HG02885 (cell line): Measurements from ENCODE around the gene TWF2.

ENCODE experiments used
- ATAC-seq: cut with Tn5 transposase; IDR thresholded peaks from one replicate; pipeline ENCODE4 v1.9.1; 2021; ENCODE audit warnings: mild to moderate bottlenecking; ENCODE audit not compliant: unreplicated experiment, poor library complexity

TWF2 gene

GRCh38 chr3:52226229-52226817 lies 12.6 kb downstream of the TWF2 start:
- peak; percentile 24 for ATAC-seq

DNA sequence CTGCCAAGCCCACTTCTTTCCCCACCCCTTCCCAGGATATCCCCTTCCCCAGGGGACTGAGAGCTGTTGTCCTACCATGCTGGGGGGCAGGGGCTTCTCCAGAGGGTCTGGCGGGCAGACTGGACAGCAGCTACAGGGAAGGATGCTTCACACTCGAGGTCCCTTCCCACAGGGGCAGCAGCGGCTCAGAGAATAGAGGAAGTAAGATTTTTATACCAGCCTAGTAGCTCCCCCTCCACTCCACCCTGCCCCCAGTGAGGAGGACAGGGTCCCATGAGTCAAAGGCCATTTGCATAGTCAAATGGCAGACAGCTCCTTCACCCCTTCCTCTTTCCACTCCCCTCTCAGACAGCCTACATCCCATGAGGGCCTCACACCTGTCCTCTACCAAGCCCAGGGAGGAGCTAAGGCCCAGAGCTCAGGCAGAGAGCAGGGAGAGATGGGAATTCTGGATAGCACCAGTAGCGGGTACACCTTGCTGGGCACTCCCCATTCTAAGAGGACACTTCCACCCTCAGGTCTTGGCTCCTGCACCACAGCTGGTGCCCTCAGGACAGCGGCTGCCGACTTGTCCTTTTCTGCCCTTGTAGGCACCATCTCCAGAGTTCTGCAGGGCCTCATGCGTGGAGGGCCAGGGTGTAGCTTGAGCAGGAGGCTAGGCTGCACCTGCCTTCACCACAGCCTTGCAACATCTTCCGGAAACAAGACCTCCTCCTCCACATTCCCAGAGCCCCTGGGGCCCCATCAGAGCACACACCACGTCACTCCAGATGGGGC lies 13.3 kb downstream of the TWF2 start, which contains the start of gene TLR9:
TSS of gene TLR9 (minus strand) at position 194 of the 777 bp plus-strand sequence. CDS start at position 78, 116 bp downstream.
- peak; percentile 82 for ATAC-seq

- ATAC-seq, result no peak
Observed at GRCh38 chr3:52223449-52224408, 15.2 kb downstream of the TWF2 start.

- no peak for ATAC-seq
Observed at GRCh38 chr3:52222319-52223221, 16.4 kb downstream of the TWF2 start.

DNA sequence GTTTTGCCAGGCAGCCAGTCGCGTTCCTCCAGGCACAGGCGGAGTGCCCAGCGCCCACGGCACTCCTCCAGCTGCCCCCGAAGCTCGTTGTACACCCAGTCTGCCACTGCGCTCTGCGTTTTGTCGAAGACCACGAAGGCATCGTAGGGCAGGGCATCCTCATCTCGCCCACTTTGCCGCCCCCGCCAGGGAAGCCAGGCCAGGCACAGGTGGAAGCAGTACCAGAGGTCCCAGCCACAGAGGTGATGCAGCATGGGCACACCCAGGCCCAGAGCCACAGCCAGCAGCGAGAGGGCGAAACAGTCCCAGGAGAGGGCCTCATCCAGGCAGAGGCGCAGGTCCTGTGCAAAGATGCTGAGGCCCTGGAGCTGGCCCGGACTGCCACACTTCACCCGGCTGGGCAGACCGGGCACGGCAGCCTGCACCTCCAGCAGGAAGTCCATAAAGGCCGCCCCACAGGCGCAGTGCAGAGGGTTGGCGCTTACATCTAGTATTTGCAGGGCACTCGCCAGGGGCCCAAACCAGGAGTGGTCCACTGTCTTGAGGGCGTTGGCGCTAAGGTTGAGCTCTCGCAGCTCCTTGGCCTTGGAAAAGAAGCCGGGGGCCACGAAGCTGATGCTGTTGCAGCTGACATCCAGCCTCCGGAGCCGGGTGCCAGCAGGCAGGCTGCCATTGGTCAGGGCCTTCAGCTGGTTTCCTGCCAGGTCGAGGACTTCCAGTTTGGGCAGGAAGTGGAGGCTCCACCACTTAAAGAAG lies 17.2 kb downstream of the TWF2 start:
- ATAC-seq, result no peak

- no peak for ATAC-seq
Observed at GRCh38 chr3:52221141-52221562, 17.8 kb downstream of the TWF2 start.

DNA sequence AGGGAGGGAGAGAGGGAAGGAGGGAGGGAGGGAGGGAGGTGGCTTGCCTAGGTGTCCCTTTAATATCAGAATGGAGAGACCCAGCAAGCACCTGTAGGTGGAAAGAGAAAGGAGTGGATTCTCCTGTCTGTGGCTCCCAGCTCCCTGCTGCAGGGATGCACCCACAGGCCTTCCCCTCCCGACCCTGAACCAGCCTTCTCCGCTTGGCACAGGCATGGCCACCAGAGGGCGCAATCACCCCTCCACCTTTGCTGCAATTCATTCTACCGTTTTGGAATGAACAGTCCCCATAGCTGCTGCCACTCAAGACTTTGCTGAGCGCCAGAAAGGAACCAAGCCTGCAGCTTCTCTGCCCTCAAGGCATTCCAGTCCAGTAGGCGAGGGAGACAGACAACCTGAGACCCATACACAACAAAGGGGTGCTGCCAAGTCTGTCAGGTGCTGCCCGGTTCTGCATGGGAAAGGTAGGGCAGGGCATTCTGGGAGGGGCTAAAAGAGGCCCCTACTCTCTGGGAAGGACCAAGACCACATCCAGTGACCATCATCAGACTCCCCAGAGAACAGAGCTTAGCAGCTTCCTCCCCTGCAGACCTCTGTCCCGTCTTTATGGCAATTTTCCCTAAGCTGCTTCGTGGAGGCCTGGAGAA lies 18.5 kb downstream of the TWF2 start:
- no peak for ATAC-seq

GRCh38 chr3:52218937-52219650 lies 19.9 kb downstream of the TWF2 start:
- no peak for ATAC-seq

DNA sequence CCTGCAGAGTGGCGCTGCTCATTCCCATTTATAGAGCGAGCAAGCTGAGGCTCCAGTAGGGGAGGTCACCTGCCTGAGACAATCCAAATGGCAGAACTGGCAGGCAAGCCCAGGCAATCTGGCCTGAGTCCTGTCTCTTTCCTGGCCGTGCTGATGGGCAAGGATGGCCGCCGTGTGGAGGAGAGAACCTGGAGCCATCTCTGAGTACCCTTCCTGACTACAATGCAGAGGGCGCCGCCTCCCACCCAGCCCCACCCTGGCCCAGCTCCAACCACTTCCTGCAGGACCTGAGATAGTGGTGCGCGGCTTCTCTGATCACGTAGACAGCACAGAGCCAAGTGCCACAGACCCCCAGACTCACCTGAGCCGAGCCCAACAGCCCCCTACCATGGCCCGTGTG lies 20.5 kb downstream of the TWF2 start:
- ATAC-seq, result no peak

DNA sequence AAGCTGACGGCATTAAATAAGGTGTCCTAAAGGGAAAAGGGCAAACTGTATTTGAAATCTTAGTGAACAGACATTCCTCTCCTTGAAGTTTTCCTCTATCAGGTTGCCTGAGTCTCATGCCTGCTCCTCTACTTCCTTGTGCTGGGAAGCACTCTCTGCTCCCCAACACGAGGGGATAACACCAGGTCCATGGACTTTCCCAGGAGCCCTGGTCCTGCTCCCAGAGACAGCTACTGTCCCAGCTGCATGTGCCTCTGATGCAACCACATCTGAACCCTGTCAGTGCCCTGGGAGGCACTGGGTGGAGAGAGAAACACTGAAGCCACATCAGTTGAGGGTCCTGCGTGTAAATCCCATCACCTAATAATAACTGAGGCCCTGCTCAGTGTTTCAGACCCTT lies 20.9 kb downstream of the TWF2 start:
- no peak for ATAC-seq

DNA sequence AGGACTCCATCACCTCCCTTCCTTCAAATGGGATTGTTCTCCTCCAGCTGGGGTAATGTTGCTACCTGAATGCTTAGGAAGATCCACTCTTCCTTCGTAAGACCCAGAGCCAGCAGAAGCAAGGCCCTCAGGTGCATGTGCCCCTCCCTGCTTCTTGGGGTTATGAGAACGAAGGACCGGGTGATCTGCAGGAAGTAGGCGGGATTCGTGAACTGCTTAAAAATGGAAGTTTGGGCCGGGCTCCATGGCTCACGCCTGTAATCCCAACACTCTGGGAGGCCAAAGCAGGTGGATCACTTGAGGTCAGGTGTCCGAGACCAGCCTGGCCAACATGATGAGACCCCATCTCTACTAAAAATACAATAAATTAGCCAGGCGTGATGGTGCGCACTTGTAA lies 21.6 kb downstream of the TWF2 start:
- ATAC-seq, result no peak

GRCh38 chr3:52216585-52217408 lies 22.2 kb downstream of the TWF2 start:
- no peak for ATAC-seq

GRCh38 chr3:52215351-52215750 lies 23.6 kb downstream of the TWF2 start:
- no peak for ATAC-seq

DNA sequence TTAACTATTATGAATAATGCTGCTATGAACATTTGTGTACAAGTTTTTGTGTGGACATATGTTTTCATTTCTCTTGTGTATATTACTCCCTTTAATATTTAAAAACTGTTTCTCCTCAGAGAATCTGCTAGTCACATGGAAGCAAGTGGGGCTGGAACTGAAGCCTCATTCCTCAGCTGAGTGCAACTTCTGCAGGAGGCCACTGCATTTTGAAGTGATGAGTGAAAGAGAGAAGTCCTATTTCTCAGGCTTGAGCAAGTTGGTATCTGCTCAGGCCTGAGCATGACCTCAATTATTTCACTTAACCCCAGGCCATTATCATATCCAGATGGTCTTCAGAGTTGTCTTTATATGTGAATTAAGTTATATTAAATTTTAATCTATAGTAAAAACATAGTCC lies 25.1 kb downstream of the TWF2 start:
- no peak for ATAC-seq

GRCh38 chr3:52213005-52213404 lies 26.0 kb downstream of the TWF2 start:
- ATAC-seq, result no peak

GRCh38 chr3:52211268-52211891 lies 27.6 kb downstream of the TWF2 start:
- ATAC-seq, result no peak

DNA sequence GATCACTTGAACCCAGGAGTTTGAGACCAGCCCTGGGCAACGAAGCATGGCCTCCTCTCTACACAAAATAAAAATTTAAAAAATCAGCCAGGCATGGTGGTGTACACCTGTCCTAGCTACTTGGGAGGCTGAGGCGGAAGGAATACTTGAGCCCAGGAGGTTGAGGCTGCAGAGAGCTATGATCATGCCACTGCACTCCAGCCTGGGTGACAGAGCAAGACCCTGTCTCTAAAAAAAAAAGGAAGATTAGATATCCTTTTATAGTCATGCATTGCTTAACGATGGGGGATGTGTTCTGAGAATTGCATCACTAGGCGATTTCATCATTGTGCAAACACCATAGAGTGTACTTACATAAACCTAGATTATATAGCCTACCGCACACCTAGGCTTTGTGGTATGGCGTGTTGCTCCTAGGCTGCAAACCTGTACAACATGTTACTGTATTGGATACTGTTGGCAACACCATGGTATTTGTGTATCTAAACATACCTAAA lies 28.4 kb downstream of the TWF2 start:
- no peak for ATAC-seq
